HepG2 (cell line): ENCODE measurements around the gene HSPB2. TPM values are rescaled to one million over a fixed set of nuclear protein-coding genes. Genes with fewer than 3 reads are reported as not detected.
A peak's percentile ranks its signal among the peaks of the same experiment; 100 is the strongest.

Experiments
- ATAC-seq: fragments of 200-7000 bp; cut with Tn5 transposase; 3 replicates; pipeline ENCODE4 v1.9.1; 2020; ENCODE audit warnings: mild to moderate bottlenecking, moderate library complexity
- BruUV-seq: library from RNA; stranded (reverse); fragments of 400-500 nt; replicated peaks from 2 replicates; lab custom pipeline; 2021; lab: Mats Ljungman, UMichigan
- CTCF ChIA-PET: fragments of 300-600 bp; formaldehyde crosslinking; extraction: SDS; loops from one replicate; lab custom pipeline; 2021; ENCODE audit warnings: low total read pairs, inconsistent platforms, low intra/inter-chr PET ratio; lab: Yijun Ruan, JAX
- POLR2A ChIA-PET: fragments of 350-600 bp; sonication (Branson Sonifier 250); formaldehyde crosslinking; loops from one replicate; lab custom pipeline; 2020; ENCODE audit warnings: antibody characterized with exemption, inconsistent platforms; lab: Yijun Ruan, JAX
- DNase-seq: peaks from one replicate; pipeline ENCODE4 v3.0.0-alpha.2; 2015; ENCODE audit warnings: low spot score
- FAIRE-seq: peaks from 3 replicates; lab custom pipeline; 2011; peaks lifted over from hg19 to GRCh38; lab: Jason Lieb, UNC
- H2AFZ ChIP-seq: one replicate; pipeline ENCODE4 v1.6.1; 2011; ENCODE audit warnings: low read length, inconsistent platforms
- H3K27ac ChIP-seq: fragments of 300-600 bp; 3 replicates; pipeline ENCODE4 v1.8.0; 2011; ENCODE audit warnings: mixed run types, mild to moderate bottlenecking, mixed read lengths, low read length, inconsistent platforms; ENCODE audit not compliant: insufficient read depth; ENCODE audit errors: extremely low read length
- H3K27me3 ChIP-seq, 2 experiments: fragments of 200-600 bp in 1 of 2; 2 replicates in 1 of 2; 3 replicates in 1 of 2; pipeline versions ENCODE4 v1.6.0 to v1.8.0; 2011; ENCODE audit warnings: low read length in 2 of 2, mild to moderate bottlenecking in 2 of 2, moderate library complexity in 2 of 2, inconsistent platforms in 1 of 2; ENCODE audit not compliant: insufficient read depth in 2 of 2, control insufficient read depth in 1 of 2
- H3K36me3 ChIP-seq, 2 experiments: fragments of 200-600 bp in 1 of 2; replicated peaks in 1 of 2; 2 replicates in 1 of 2; 3 replicates in 1 of 2; pipeline versions ENCODE4 v1.5.1 to v1.8.0; 2011; ENCODE audit warnings: low read length in 2 of 2, inconsistent platforms in 1 of 2; ENCODE audit not compliant: insufficient read depth in 2 of 2, control insufficient read depth in 1 of 2
- H3K4me1 ChIP-seq: 2 replicates; pipeline ENCODE4 v1.5.1; 2012; ENCODE audit warnings: low read length, inconsistent platforms; ENCODE audit not compliant: insufficient read depth
- H3K4me2 ChIP-seq: 2 replicates; pipeline ENCODE4 v1.6.0; 2011; ENCODE audit warnings: low read depth, low read length, inconsistent platforms
- H3K4me3 ChIP-seq, 3 experiments: fragments of 200-600 bp in 1 of 3; sonication (generic), shearing (Covaris generic) in 1 of 3; replicated peaks in 1 of 3; 2 replicates each; pipeline ENCODE4 v1.5.1; 2011 to 2016; ENCODE audit warnings: low read length in 3 of 3, inconsistent platforms in 2 of 3, low read depth in 2 of 3, mild to moderate bottlenecking in 2 of 3, control low read depth in 1 of 3, mixed read lengths in 1 of 3; ENCODE audit not compliant: insufficient read depth in 1 of 3
- H3K79me2 ChIP-seq: one replicate; pipeline ENCODE4 v1.6.1; 2011; ENCODE audit warnings: low read length, inconsistent platforms; ENCODE audit not compliant: insufficient read depth
- H3K9ac ChIP-seq: 2 replicates; pipeline ENCODE4 v1.6.0; 2011; ENCODE audit warnings: mild to moderate bottlenecking, low read depth, low read length, inconsistent platforms; ENCODE audit not compliant: insufficient read depth
- H3K9me3 ChIP-seq: 2 replicates; pipeline ENCODE4 v1.5.1; 2012; ENCODE audit warnings: mild to moderate bottlenecking, low read length
- H4K20me1 ChIP-seq: 2 replicates; pipeline ENCODE4 v1.6.0; 2011; ENCODE audit warnings: inconsistent platforms, mild to moderate bottlenecking, low read length, moderate library complexity; ENCODE audit not compliant: insufficient read depth
- MED13 ChIP-seq: sonication (generic); formaldehyde crosslinking; IDR thresholded peaks from 2 replicates; pipeline ENCODE4 v1.5.0; 2020; ENCODE audit warnings: missing genetic modification reagents
- ZNF652 ChIP-seq: IDR thresholded peaks from 2 replicates; pipeline ENCODE4 v1.6.1; 2016; ENCODE audit warnings: low read depth, borderline replicate concordance
- WGBS: methylation state at CpG from one replicate; pipeline ENCODE4 v1.1.6; 2017; ENCODE audit warnings: low lambda C conversion rate; 5-methylcytosine and 5-hydroxymethylcytosine counted together
- in situ Hi-C: cut with HindIII; loops from 2 replicates; pipeline ENCODE4 v1.10.0; 2017; ENCODE audit warnings: low pct_unique_long_range_greater_than_20kb; ENCODE audit not compliant: extremely low pct_ligation_motif_present
- intact Hi-C: fragments of 100-400 bp; cut with micrococcal nuclease; formaldehyde crosslinking; loops from one replicate; pipeline ENCODE4 v1.10.0; 2022; ENCODE audit not compliant: unreplicated experiment
- polyA plus RNA-seq, 8 experiments: library from polyadenylated mRNA; depleted of rRNA in 3 of 8; stranded (reverse) in 7 of 8; unstranded in 1 of 8; fragments of >200 nt; fragmentation: Illumina TruSeq in 4 of 8; extraction: Trizol in 4 of 8; gene quantifications; 2 replicates each; pipeline versions ENCODE4 v1.2.1 to v1.2.3, GENCODE V29; 2011 to 2016; ENCODE audit warnings: low read depth in 4 of 8, missing spikeins in 1 of 8, mixed read lengths in 1 of 8; ENCODE audit not compliant: insufficient read depth in 1 of 8
- total RNA-seq, 5 experiments: library from RNA; depleted of rRNA; stranded (reverse); fragments of >200 nt; fragmentation: Illumina TruSeq; extraction: Trizol; gene quantifications; 2 replicates each; pipeline ENCODE4 v1.2.3, GENCODE V29; 2016; ENCODE audit warnings: low read depth in 1 of 5
- TF ChIP-seq, protein P1 (sequence below): sonication (generic); formaldehyde crosslinking; IDR thresholded peaks from 2 replicates; pipeline ENCODE4 v1.9.0; 2021; ENCODE audit warnings: missing genetic modification reagents, borderline replicate concordance

The HSPB2 gene
- total and polyA plus RNA-seq, 2 of the 13 experiments (the other 11 are each of a cell fraction or from before 2014, with no cell fraction given): 0.04 TPM; not detected in 1

DNA sequence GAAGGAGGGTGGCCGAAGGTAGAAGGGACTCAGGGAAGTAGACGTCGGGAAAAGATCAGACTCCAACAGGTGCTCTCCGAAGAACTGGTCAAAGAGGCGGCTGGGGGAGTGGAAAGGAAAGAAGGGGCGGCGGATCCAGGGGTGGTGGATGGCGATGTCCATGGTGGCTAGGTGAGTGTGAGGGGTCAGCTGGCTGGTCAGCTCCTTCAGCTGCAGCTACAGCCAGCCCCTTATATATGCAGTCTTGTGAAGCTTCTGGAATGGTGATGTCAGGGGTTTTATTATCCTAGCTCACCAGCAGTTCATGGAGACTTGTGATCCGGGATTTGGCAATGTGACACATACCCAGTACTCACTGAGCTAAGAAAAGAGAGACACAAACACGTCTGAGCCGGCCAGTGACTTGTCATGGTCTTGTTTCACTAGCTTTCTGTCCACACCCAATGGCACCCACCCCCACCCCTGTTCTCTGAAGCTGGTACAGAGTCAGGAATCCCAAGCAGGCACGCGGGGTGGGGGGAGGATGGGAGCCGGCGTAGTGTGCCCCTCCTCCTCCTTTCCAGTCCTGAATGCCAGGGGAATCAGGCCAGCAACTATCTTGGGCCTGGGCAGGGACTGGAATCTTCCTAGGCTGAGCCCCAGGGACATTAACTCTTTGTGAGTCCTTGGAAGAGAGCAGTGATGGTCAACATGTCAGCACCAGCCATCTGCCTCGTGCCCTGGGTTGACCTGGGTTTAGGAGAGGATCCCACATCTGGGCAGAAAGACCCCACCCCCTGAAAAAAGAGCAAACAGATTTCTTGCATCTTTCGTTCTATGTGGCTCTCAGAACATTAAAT is 752 bp upstream of the HSPB2 start, which contains the start of gene CRYAB:
Gene CRYAB, minus strand, starts transcription at position 208 of the 839 bp plus-strand sequence. Its CDS starts 46 bp downstream, at position 162.
- no peak for FAIRE-seq

More for the DNA sequence above, 752 bp upstream of the HSPB2 start, which contains the start of gene CRYAB:
- Histone ChIP-seq H3K36me3 (no peaks in the 10 kb centered on the region), H3K4me1 (peaks cover 50% of the 10 kb centered on the region), H3K9ac (no peak within 1 kb of the TSS), H3K4me3 (peak within 1 kb of the TSS in 1 of 3 experiments; percentile 17; a peak in 1 of 6 replicates), H3K27me3 (no peaks in the 10 kb centered on the region; a peak in 1 of 5 replicates), H2AFZ (no peak within 1 kb of the TSS), H3K27ac (no peak within 1 kb of the TSS), H3K79me2 (no peaks in the 10 kb centered on the region), H3K4me2 (peak within 1 kb of the TSS; percentile 65), H4K20me1 (no peaks in the 10 kb centered on the region), H3K9me3 (no peaks in the 10 kb centered on the region)
- in situ Hi-C loops (no loop called here), intact Hi-C loops (loop anchor here (1.0 kb wide), 1 partner anchor 32 kb away; the partner anchor contains the start of genes CFAP68 and FDXACB1)
- TF ChIP-seq MED13 (CRISPR knock-in tag) (no peak), ZNF652 (CRISPR knock-in tag) (peak; percentile 79)
- TF ChIP-seq, protein P1, sequence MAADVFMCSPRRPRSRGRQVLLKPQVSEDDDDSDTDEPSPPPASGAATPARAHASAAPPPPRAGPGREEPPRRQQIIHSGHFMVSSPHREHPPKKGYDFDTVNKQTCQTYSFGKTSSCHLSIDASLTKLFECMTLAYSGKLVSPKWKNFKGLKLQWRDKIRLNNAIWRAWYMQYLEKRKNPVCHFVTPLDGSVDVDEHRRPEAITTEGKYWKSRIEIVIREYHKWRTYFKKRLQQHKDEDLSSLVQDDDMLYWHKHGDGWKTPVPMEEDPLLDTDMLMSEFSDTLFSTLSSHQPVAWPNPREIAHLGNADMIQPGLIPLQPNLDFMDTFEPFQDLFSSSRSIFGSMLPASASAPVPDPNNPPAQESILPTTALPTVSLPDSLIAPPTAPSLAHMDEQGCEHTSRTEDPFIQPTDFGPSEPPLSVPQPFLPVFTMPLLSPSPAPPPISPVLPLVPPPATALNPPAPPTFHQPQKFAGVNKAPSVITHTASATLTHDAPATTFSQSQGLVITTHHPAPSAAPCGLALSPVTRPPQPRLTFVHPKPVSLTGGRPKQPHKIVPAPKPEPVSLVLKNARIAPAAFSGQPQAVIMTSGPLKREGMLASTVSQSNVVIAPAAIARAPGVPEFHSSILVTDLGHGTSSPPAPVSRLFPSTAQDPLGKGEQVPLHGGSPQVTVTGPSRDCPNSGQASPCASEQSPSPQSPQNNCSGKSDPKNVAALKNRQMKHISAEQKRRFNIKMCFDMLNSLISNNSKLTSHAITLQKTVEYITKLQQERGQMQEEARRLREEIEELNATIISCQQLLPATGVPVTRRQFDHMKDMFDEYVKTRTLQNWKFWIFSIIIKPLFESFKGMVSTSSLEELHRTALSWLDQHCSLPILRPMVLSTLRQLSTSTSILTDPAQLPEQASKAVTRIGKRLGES (CRISPR knock-in tag): no peak
- 39% methylated on average over 11 of the region's 17 CpGs for WGBS
- BruUV-seq: no TSS peak
- ATAC-seq (peak; percentile 46), DNase-seq (peak; percentile 32)
- POLR2A ChIA-PET: interaction anchor here (1.5 kb wide), 1 partner anchor 15 kb away, joined by 5 read pairs; no protein-coding TSS in a partner anchor
- CTCF ChIA-PET: no interaction called here
